GM12878 (cell line): ENCODE measurements around the gene PRRT1B. TPM values are rescaled to one million over a fixed set of nuclear protein-coding genes. Genes with fewer than 3 reads are reported as not detected.

ENCODE experiments used
- ATAC-seq: fragments of 200-7000 bp; cut with Tn5 transposase; 3 replicates; pipeline ENCODE4 v1.9.1; 2020; ENCODE audit warnings: mild to moderate bottlenecking, moderate library complexity
- BruUV-seq: library from RNA; stranded (reverse); fragments of 400-500 nt; replicated peaks from 2 replicates; lab custom pipeline; 2021; lab: Mats Ljungman, UMichigan
- CTCF ChIA-PET: fragments of 300-600 bp; sonication (Branson Sonifier 250); formaldehyde crosslinking; extraction: SDS; loops from one replicate; lab custom pipeline; 2021; ENCODE audit warnings: inconsistent platforms; lab: Yijun Ruan, JAX
- POLR2A ChIA-PET: fragments of 350-600 bp; formaldehyde crosslinking; extraction: SDS; loops from one replicate; lab custom pipeline; 2021; ENCODE audit warnings: inconsistent platforms; lab: Charles Lee
- RAD21 ChIA-PET: fragments of 300-600 bp; sonication (Branson Sonifier 250); formaldehyde crosslinking; loops from one replicate; lab custom pipeline; 2023; ENCODE audit warnings: antibody characterized with exemption; ENCODE audit not compliant: unreplicated experiment; lab: Charles Lee
- SMC1A ChIA-PET: fragments of 300-600 bp; sonication (Branson Sonifier 250); formaldehyde crosslinking; loops from one replicate; lab custom pipeline; 2023; ENCODE audit not compliant: unreplicated experiment, uncharacterized antibody; lab: Charles Lee
- DNase-seq: peaks from one replicate; pipeline ENCODE4 v3.0.0-alpha.2; 2011; ENCODE audit warnings: low read depth, low spot score
- FAIRE-seq: peaks from 3 replicates; lab custom pipeline; 2011; peaks lifted over from hg19 to GRCh38; lab: Jason Lieb, UNC
- H2AFZ ChIP-seq: 2 replicates; pipeline ENCODE4 v1.6.0; 2011; ENCODE audit warnings: low read depth, low read length, control low read depth; ENCODE audit not compliant: control insufficient read depth
- H3K27ac ChIP-seq: 2 replicates; pipeline ENCODE4 v1.5.1; 2011; ENCODE audit warnings: control low read depth; ENCODE audit not compliant: control insufficient read depth, insufficient read depth
- H3K27me3 ChIP-seq, 2 experiments: replicated peaks in 1 of 2; 2 replicates each; pipeline versions ENCODE4 v1.6.0 to v1.6.1; 2011; ENCODE audit warnings: low read length in 1 of 2; ENCODE audit not compliant: control insufficient read depth in 2 of 2, insufficient read depth in 2 of 2
- H3K36me3 ChIP-seq, 2 experiments: 2 replicates each; pipeline ENCODE4 v1.5.1; 2011; ENCODE audit warnings: low read length in 1 of 2; ENCODE audit not compliant: control insufficient read depth in 2 of 2, insufficient read depth in 2 of 2
- H3K4me1 ChIP-seq: 2 replicates; pipeline ENCODE4 v1.6.1; 2011; ENCODE audit warnings: mild to moderate bottlenecking, low read length, moderate library complexity, mixed read lengths; ENCODE audit not compliant: control insufficient read depth, insufficient read depth
- H3K4me2 ChIP-seq: 2 replicates; pipeline ENCODE4 v1.6.0; 2011; ENCODE audit warnings: control low read depth; ENCODE audit not compliant: control insufficient read depth, insufficient read depth
- H3K4me3 ChIP-seq: fragments of 200-600 bp; sonication (generic); 2 replicates; pipeline ENCODE4 v1.5.1; 2016
- H3K79me2 ChIP-seq: 2 replicates; pipeline ENCODE4 v1.6.0; 2011; ENCODE audit warnings: low read length; ENCODE audit not compliant: control insufficient read depth, insufficient read depth
- H3K9ac ChIP-seq: 2 replicates; pipeline ENCODE4 v1.8.0; 2011; ENCODE audit warnings: low read length, control low read depth, mixed read lengths; ENCODE audit not compliant: control insufficient read depth, insufficient read depth
- H3K9me3 ChIP-seq: replicated peaks from 3 replicates; pipeline ENCODE4 v1.5.1; 2011; ENCODE audit warnings: mild to moderate bottlenecking, low read length; ENCODE audit not compliant: control insufficient read depth, insufficient read depth
- H4K20me1 ChIP-seq: 2 replicates; pipeline ENCODE4 v1.6.0; 2011; ENCODE audit not compliant: control insufficient read depth, insufficient read depth
- CBX5 ChIP-seq: sonication (generic); IDR thresholded peaks from 2 replicates; pipeline ENCODE4 v1.6.1; 2016; ENCODE audit warnings: low read depth, moderate library complexity, mild to moderate bottlenecking, inconsistent platforms
- CEBPB ChIP-seq, 2 experiments: fragments of 150-350 bp in 1 of 2; IDR thresholded peaks; 2 replicates each; pipeline ENCODE4 v1.6.1; 2012 to 2014; ENCODE audit warnings: low read depth in 2 of 2, low read length in 2 of 2, borderline replicate concordance in 1 of 2, inconsistent platforms in 1 of 2
- SMARCA5 ChIP-seq: fragments of 450-650 bp; IDR thresholded peaks from 2 replicates; pipeline ENCODE4 v1.6.1; 2017; ENCODE audit warnings: mild to moderate bottlenecking
- WGBS: methylation state at CpG from one replicate; pipeline ENCODE4 v1.1.6; 2016; ENCODE audit warnings: low lambda C conversion rate; ENCODE audit not compliant: insufficient replicate concordance, insufficient coverage; ENCODE audit errors: missing lambda C conversion rate; 5-methylcytosine and 5-hydroxymethylcytosine counted together
- in situ Hi-C: fragments of 300-500 bp; cut with MboI; formaldehyde crosslinking; loops from 9 replicates; pipeline ENCODE4 v1.14.3; 2018; ENCODE audit warnings: mixed read lengths
- intact Hi-C: fragments of 100-400 bp; cut with micrococcal nuclease; formaldehyde crosslinking; loops from one replicate; pipeline ENCODE4 v1.14.2; 2022; ENCODE audit not compliant: unreplicated experiment
- polyA plus RNA-seq, 11 experiments: library from polyadenylated mRNA; depleted of rRNA in 4 of 11; unstranded in 6 of 11; stranded (reverse) in 5 of 11; fragments of >200 nt; fragmentation: Nextera tagmentation in 4 of 11; fragmentation: Illumina TruSeq in 1 of 11; extraction: Ambion mirVana in 4 of 11; extraction: Trizol in 1 of 11; gene quantifications; 1 replicate in 1 of 11; 2 replicates in 10 of 11; pipeline versions ENCODE4 v1.2.1 to v1.2.3, GENCODE V29; 2011 to 2016; ENCODE audit warnings: inconsistent platforms in 2 of 11, missing spikeins in 2 of 11, low read depth in 1 of 11
- total RNA-seq, 4 experiments: library from RNA; depleted of rRNA in 3 of 4; stranded (reverse); fragments of >200 nt in 3 of 4; fragmentation: Illumina TruSeq in 1 of 4; extraction: Trizol in 1 of 4; gene quantifications; 2 replicates each; pipeline versions ENCODE4 v1.2.1 to v1.2.3, GENCODE V29; 2013 to 2021
- TF ChIP-seq, protein P1 (sequence below): fragments of 450-650 bp; IDR thresholded peaks from 2 replicates; pipeline ENCODE4 v1.6.1; 2017; ENCODE audit warnings: borderline replicate concordance

PRRT1B gene
- total and polyA plus RNA-seq, 10 of the 15 experiments (the other 5 are each of a cell fraction or from before 2014, with no cell fraction given): not detected

DNA sequence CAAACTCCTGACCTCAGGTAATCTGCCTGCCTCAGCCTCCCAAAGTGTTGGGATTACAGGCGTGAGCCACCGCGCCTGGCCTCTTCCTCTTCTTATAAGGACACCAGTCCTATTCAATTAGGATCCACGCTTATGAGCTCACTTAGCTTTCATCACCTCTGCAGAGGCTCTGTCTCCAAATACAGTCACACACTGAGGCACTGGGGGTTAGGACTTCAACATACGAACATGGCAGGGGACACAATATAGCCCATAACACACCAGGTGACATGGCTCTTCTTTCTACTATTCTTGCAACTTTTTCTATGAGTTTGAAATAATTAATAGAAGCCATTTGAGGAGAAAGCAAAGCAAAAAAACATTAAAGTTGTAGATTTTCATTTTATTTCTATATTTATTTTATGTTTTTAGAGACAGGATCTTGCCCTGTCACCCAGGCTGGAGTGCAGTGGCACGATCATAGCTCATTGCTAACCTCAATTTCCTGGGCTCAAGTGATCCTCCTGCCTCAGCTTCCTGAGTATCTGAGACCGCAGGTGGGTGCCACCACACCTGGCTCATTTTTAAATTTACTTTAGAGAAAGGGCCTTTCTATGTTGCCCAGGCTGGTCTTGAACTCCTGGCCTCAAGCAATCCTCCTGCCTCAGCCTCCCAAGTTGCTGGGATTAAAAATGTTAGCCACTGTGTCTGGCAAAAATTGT is 6.0 kb upstream of the PRRT1B start:
- H3K4me1 ChIP-seq: no peaks in the 10 kb centered on the region
- SMC1A ChIA-PET: interaction anchor here (0.6 kb wide), 1 partner anchor 32 kb away, joined by 3 read pairs; no protein-coding TSS in a partner anchor
- FAIRE-seq: no peak

DNA sequence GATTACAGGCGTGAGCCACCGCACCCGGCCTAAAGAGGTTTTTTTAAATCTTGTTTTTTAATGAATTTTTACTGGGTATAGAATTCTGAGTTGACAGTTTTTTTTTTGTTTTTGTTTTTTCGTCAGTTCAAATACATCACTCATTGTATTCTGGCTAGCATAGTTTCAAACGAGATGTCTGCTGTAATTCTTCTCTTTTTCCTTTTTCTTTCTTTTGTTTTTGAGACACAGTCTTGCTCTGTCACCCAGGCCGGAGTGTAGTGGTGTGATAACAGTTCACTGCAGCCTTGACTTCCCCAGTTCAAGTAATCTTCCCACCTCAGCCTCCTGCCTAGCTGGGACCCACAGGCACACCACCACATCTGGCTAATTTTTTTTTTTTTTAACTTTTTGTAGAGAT is 2.2 kb upstream of the PRRT1B start:
- RAD21 ChIA-PET: no interaction called here
- Histone ChIP-seq H3K27me3 (peaks cover 0 to 2% of the 10 kb centered on the region in 2 experiments; a peak in 2 of 4 replicates), H3K27ac (no peak overlapping the region), H3K4me3 (no peak overlapping the region), H3K4me2 (no peak overlapping the region), H3K36me3 (no peaks in the 10 kb centered on the region), H2AFZ (no peak overlapping the region), H3K9ac (no peak overlapping the region), H3K79me2 (no peaks in the 10 kb centered on the region), H4K20me1 (no peaks in the 10 kb centered on the region), H3K4me1 (no peaks in the 10 kb centered on the region), H3K9me3 (peaks cover 15% of the 10 kb centered on the region)
- no TSS peak for BruUV-seq
- SMC1A ChIA-PET: interaction anchor here (1.1 kb wide), 1 partner anchor 85 kb away, joined by 3 read pairs; no protein-coding TSS in a partner anchor
- no peak for FAIRE-seq
- no peak for ATAC-seq
- no peak for DNase-seq
- CTCF ChIA-PET: no interaction called here
- 67% methylated on average over 6 of the region's 6 CpGs for WGBS
- in situ Hi-C loops (no loop called here), intact Hi-C loops (no loop called here)
- no peak for TF ChIP-seq SMARCA5
- peak; percentile 81 for TF ChIP-seq CBX5
- POLR2A ChIA-PET: no interaction called here

More for the DNA sequence above, 6.0 kb upstream of the PRRT1B start:
- Histone ChIP-seq H2AFZ (no peak overlapping the region), H3K36me3 (no peaks in the 10 kb centered on the region), H3K79me2 (no peaks in the 10 kb centered on the region), H3K9ac (no peak overlapping the region), H3K4me3 (no peak overlapping the region), H3K9me3 (peaks cover 8% of the 10 kb centered on the region), H4K20me1 (no peaks in the 10 kb centered on the region), H3K27me3 (no peaks in the 10 kb centered on the region), H3K27ac (no peak overlapping the region), H3K4me2 (no peak overlapping the region)
- no TSS peak for BruUV-seq
- RAD21 ChIA-PET: interaction anchor here (0.7 kb wide), 1 partner anchor 1549 kb away, joined by 3 read pairs; no protein-coding TSS in a partner anchor
- CTCF ChIA-PET: no interaction called here
- no peak for DNase-seq
- intact Hi-C loops: loop anchor here (10.0 kb wide), 1 partner anchor 205 kb away; the partner anchor contains the start of gene RAPGEF1
- WGBS: 46% methylated on average over 7 of the region's 7 CpGs
- no peak for ATAC-seq
- no peak for TF ChIP-seq CEBPB (IDR thresholded peaks at IDR 0.05; ENCODE audit: borderline replicate concordance in 1 of 2, low read depth in 2 of 2, low read length in 2 of 2)
- TF ChIP-seq, protein P1, sequence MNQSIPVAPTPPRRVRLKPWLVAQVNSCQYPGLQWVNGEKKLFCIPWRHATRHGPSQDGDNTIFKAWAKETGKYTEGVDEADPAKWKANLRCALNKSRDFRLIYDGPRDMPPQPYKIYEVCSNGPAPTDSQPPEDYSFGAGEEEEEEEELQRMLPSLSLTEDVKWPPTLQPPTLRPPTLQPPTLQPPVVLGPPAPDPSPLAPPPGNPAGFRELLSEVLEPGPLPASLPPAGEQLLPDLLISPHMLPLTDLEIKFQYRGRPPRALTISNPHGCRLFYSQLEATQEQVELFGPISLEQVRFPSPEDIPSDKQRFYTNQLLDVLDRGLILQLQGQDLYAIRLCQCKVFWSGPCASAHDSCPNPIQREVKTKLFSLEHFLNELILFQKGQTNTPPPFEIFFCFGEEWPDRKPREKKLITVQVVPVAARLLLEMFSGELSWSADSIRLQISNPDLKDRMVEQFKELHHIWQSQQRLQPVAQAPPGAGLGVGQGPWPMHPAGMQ: no peak
- POLR2A ChIA-PET: no interaction called here
- in situ Hi-C loops: no loop called here
